ENCODE data around the gene DEF6. TPM values are rescaled to one million over a fixed set of nuclear protein-coding genes. Genes with fewer than 3 reads are reported as not detected.

DEF6 gene
- total and polyA plus RNA-seq, 2 of the 8 experiments (the other 6 are each of a cell fraction or from before 2014, with no cell fraction given): 3.3 to 4.1 TPM

DNA sequence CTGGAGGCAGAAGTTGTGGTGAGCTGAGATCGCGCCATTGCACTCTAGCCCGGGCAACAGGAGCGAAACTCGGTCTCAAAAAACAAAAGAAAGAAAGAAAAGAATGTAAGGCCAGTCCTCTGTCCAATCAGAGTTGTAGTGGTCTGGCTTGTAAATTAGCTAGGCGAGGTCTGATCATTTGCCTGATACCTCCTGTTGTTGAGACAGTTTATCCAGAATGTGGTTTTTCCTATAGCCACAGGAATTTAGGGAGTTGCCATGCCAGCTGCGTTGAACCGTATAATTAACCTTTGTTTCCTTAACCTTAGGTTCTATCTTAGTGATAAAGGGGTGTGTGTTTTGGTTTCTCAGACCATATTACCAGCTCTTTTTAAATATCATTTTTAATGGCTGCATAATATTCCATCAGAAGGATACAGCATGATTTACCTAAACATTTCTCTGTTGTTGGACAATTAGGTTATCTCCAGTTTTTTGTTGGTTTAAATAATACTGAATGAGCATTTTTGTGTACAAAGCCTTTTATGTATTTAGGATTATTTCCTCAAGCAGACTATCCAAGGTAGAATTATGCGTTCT, 33.0 kb downstream of the DEF6 start:
- H3K79me2 ChIP-seq (ENCODE audit: control insufficient read depth in 1 of 2, insufficient read depth in 2 of 2, low read length in 2 of 2): no peaks in the 10 kb centered on the region
- no peak overlapping the region for H3K56ac ChIP-seq (replicated peaks; ENCODE audit: insufficient read length, low read depth, low read length)
- H2AK5ac ChIP-seq (ENCODE audit: low read depth, low read length): no peak overlapping the region
- H3K27ac ChIP-seq (ENCODE audit: low read depth, low read length): no peak overlapping the region
- ChIA-PET POLR2A (ENCODE audit: partially characterized antibody) (no interaction called here), CTCF (ENCODE audit: partially characterized antibody) (interaction anchor here (1.0 to 21.2 kb wide), 5 partner anchors 11 to 119 kb away, joined by 3 to 358 read pairs (median 28); partner anchors contain the start of genes DEF6 and PPARD)
- no peaks in the 10 kb centered on the region for H3K36me3 ChIP-seq (ENCODE audit: control insufficient read depth in 2 of 4, insufficient read depth in 4 of 4, low read length in 3 of 4)
- no peak overlapping the region for H3K23ac ChIP-seq (ENCODE audit: insufficient read length)
- TF ChIP-seq MAFK (IDR thresholded peaks at IDR 0.05; ENCODE audit: low read depth, low read length): no peak
- no peak for TF ChIP-seq JUN (IDR thresholded peaks at IDR 0.05; ENCODE audit: low read depth, low read length)
- TF ChIP-seq YY1 (IDR thresholded peaks at IDR 0.05; ENCODE audit: low read depth, low read length): no peak
- TF ChIP-seq GABPA (IDR thresholded peaks at IDR 0.05; ENCODE audit: borderline replicate concordance, insufficient read depth, low read length): no peak
- no peak for TF ChIP-seq POLR2AphosphoS5 (IDR thresholded peaks at IDR 0.05; ENCODE audit: low read depth, low read length)
- TF ChIP-seq SIN3A (conservative IDR thresholded peaks at IDR 0.05 in 1 of 2, IDR thresholded peaks at IDR 0.05 in 1 of 2; ENCODE audit: low read depth in 1 of 2, low read length in 2 of 2): no peak
- TF ChIP-seq TEAD4 (IDR thresholded peaks at IDR 0.05; ENCODE audit: low read depth, low read length): no peak
- no peak for TF ChIP-seq SIRT6 (IDR thresholded peaks at IDR 0.05; ENCODE audit: low read length)
- no peak for TF ChIP-seq KDM5A (IDR thresholded peaks at IDR 0.05; ENCODE audit: low read length)
- no peak for TF ChIP-seq BACH1 (IDR thresholded peaks at IDR 0.05; ENCODE audit: low read length)
- no peak for TF ChIP-seq CREB1 (IDR thresholded peaks at IDR 0.05)
- no peak for TF ChIP-seq TAF7 (optimal IDR thresholded peaks at IDR 0.05; ENCODE audit: borderline replicate concordance, low read depth, low read length)
- no peak for TF ChIP-seq JUND (IDR thresholded peaks at IDR 0.05; ENCODE audit: low read length)
- no peaks in the 10 kb centered on the region for H3K23me2 ChIP-seq (ENCODE audit: low read depth, low read length)
- no peak overlapping the region for H3K4ac ChIP-seq (replicated peaks; ENCODE audit: insufficient read length, low read depth, low read length)
- H2BK20ac ChIP-seq (ENCODE audit: low read length): no peak overlapping the region
- no peak overlapping the region for H3K14ac ChIP-seq (ENCODE audit: insufficient read length)
- H3K4me2 ChIP-seq (ENCODE audit: insufficient read depth in 1 of 2, low read depth in 2 of 2, low read length in 2 of 2): no peak overlapping the region
- H3K9ac ChIP-seq (replicated peaks in 1 of 4; ENCODE audit: extremely low read depth in 1 of 4, low read depth in 3 of 4, low read length in 3 of 4): no peak overlapping the region
- 92% methylated on average over 9 of the region's 9 CpGs; no CpG with 5 or more reads in 1 of the 2 experiments for WGBS, 2 experiments (ENCODE audit: extremely low coverage in 1 of 2, insufficient coverage in 1 of 2, insufficient read length in 1 of 2, insufficient replicate concordance in 2 of 2, low coverage in 1 of 2, low lambda C conversion rate in 2 of 2, missing lambda C conversion rate in 1 of 2)
- H2BK12ac ChIP-seq (ENCODE audit: low read depth, low read length): no peak overlapping the region
- H4K20me1 ChIP-seq (replicated peaks in 1 of 2; ENCODE audit: control insufficient read depth in 1 of 2, insufficient read depth in 2 of 2, low read length in 2 of 2): no peaks in the 10 kb centered on the region
- no peak overlapping the region for H2BK5ac ChIP-seq (ENCODE audit: low read depth, low read length)
- H4K5ac ChIP-seq (ENCODE audit: insufficient read length, low read depth, low read length): no peak overlapping the region
- H3K18ac ChIP-seq (ENCODE audit: extremely low read depth, low read length): no peak overlapping the region
- H4K8ac ChIP-seq (ENCODE audit: extremely low read depth, insufficient read depth, low read length): no peak overlapping the region
- H3K9me3 ChIP-seq (ENCODE audit: insufficient read depth in 2 of 2, low read depth in 1 of 2, low read length in 1 of 2): peaks cover 4% of the 10 kb centered on the region in 2 experiments; a peak in 3 of 4 replicates
- no peak overlapping the region for H2AFZ ChIP-seq (ENCODE audit: low read length)
- no peak overlapping the region for H4K91ac ChIP-seq (replicated peaks; ENCODE audit: insufficient read length, low read length)
- no peaks in the 10 kb centered on the region for H3K27me3 ChIP-seq (replicated peaks in 1 of 4; ENCODE audit: control insufficient read depth in 3 of 4, extremely low read depth in 1 of 4, insufficient read depth in 3 of 4, low read length in 3 of 4)
- DNase-seq (ENCODE audit: low read depth in 1 of 2, low spot score in 2 of 2) (no peak), FAIRE-seq (no peak)
- no peak overlapping the region for H2BK15ac ChIP-seq (ENCODE audit: low read length)
- H3K4me1 ChIP-seq (replicated peaks in 1 of 4; ENCODE audit: control insufficient read depth in 3 of 4, insufficient read depth in 4 of 4, low read length in 3 of 4): no peaks in the 10 kb centered on the region
- H3K4me3 ChIP-seq (ENCODE audit: extremely low read depth in 1 of 4, insufficient read depth in 2 of 4, low read depth in 3 of 4, low read length in 4 of 4): no peak overlapping the region
- no peak overlapping the region for H2BK120ac ChIP-seq (replicated peaks; ENCODE audit: low read depth, low read length)
- H3K79me1 ChIP-seq (ENCODE audit: low read depth, low read length): no peaks in the 10 kb centered on the region
